ENCODE data around the gene EVA1A.

EVA1A gene

GRCh38 chr2:75459565-75460310 lies 101.0 kb downstream of the EVA1A start:
- TF ChIP-seq, protein P1, sequence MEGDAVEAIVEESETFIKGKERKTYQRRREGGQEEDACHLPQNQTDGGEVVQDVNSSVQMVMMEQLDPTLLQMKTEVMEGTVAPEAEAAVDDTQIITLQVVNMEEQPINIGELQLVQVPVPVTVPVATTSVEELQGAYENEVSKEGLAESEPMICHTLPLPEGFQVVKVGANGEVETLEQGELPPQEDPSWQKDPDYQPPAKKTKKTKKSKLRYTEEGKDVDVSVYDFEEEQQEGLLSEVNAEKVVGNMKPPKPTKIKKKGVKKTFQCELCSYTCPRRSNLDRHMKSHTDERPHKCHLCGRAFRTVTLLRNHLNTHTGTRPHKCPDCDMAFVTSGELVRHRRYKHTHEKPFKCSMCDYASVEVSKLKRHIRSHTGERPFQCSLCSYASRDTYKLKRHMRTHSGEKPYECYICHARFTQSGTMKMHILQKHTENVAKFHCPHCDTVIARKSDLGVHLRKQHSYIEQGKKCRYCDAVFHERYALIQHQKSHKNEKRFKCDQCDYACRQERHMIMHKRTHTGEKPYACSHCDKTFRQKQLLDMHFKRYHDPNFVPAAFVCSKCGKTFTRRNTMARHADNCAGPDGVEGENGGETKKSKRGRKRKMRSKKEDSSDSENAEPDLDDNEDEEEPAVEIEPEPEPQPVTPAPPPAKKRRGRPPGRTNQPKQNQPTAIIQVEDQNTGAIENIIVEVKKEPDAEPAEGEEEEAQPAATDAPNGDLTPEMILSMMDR (conservative IDR thresholded peaks at IDR 0.05; ENCODE audit: low read length), result no peak
- no peak overlapping the region for H3K4me3 ChIP-seq (ENCODE audit: low read length)
- peak; percentile 91 for DNase-seq (ENCODE audit: low read depth)

DNA sequence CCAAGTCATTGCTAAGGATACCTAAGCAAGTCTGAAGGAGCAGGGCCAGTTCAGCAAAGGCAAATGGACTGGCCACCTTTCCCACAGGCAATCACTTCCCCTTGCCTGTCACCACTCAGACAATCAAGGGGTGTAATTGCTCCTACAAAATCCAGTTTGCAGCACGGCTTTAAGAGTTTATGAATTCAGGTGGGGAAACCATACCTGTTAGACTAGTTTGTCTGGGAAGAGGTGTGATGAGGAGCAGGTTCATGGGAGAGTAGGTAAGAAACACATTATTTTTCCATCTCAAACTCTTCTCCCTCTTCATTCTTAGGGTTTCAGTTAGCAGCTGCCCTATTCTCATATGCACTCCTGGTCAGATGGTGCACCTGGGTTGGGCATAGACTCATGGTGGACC lies 102.5 kb downstream of the EVA1A start:
- no peak for DNase-seq (ENCODE audit: low read depth)
- H3K4me3 ChIP-seq (ENCODE audit: low read length), result no peak overlapping the region
- TF ChIP-seq, protein P1 (conservative IDR thresholded peaks at IDR 0.05; ENCODE audit: low read length), result no peak

DNA sequence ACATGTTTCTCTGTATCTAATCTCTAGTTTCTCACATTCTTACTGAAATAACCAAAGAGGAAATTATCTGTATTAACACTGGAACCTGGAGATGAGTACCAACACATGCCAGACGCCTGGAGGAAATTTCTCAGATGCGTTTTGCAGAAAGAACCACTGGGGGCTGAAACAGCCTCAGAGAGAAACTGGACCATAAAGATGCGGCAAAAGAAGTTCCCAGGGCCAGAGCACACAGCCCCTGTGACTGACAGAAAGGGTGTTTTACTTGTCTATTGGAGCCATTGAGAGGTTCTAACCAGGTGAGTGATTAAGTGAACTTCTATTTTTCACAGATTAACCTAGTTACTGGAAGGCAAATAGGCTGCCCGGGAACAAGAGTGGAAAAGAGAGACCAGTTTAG lies 103.9 kb downstream of the EVA1A start:
- TF ChIP-seq, protein P1 (conservative IDR thresholded peaks at IDR 0.05; ENCODE audit: low read length), result no peak
- no peak for DNase-seq (ENCODE audit: low read depth)
- no peak overlapping the region for H3K4me3 ChIP-seq (ENCODE audit: low read length)

DNA sequence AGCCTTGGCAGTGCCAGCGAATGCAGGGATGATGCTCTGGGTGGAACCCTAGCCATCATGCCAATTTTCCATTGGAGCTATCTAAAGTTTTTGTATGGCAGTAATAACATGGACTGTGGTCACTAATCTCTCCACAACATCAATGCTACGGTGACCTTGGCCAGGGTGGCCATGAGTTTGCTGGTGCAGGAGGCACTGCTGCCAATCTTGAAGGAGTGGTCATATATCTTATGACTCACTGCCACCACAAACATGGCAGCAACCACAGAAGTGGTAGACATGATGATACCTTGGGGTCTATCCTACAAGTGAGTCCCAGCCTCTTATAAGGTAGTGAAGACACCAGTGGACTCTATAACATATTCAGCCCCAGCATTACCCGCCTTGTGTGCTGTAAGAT lies 104.6 kb downstream of the EVA1A start:
- no peak for DNase-seq (ENCODE audit: low read depth)
- no peak overlapping the region for H3K4me3 ChIP-seq (ENCODE audit: low read length)
- TF ChIP-seq, protein P1 (conservative IDR thresholded peaks at IDR 0.05; ENCODE audit: low read length), result no peak

GRCh38 chr2:75454241-75454620 lies 106.5 kb downstream of the EVA1A start:
- no peak overlapping the region for H3K4me3 ChIP-seq (ENCODE audit: low read length)
- no peak for DNase-seq (ENCODE audit: low read depth)
- TF ChIP-seq, protein P1 (conservative IDR thresholded peaks at IDR 0.05; ENCODE audit: low read length), result no peak

- TF ChIP-seq, protein P1 (conservative IDR thresholded peaks at IDR 0.05; ENCODE audit: low read length), result no peak
- no peak for DNase-seq (ENCODE audit: low read depth)
- no peak overlapping the region for H3K4me3 ChIP-seq (ENCODE audit: low read length)
Observed at GRCh38 chr2:75453384-75454240, 107.1 kb downstream of the EVA1A start.
